NCI-H1417 (cell line): ENCODE data around the gene FOSL2.
A peak's percentile ranks its signal among the peaks of the same experiment; 100 is the strongest.

Experiments used
- DNase-seq, 3 experiments: peaks; one replicate each; lab custom pipeline; 2025; lab: John Stamatoyannopoulos, UW

Gene FOSL2

DNA sequence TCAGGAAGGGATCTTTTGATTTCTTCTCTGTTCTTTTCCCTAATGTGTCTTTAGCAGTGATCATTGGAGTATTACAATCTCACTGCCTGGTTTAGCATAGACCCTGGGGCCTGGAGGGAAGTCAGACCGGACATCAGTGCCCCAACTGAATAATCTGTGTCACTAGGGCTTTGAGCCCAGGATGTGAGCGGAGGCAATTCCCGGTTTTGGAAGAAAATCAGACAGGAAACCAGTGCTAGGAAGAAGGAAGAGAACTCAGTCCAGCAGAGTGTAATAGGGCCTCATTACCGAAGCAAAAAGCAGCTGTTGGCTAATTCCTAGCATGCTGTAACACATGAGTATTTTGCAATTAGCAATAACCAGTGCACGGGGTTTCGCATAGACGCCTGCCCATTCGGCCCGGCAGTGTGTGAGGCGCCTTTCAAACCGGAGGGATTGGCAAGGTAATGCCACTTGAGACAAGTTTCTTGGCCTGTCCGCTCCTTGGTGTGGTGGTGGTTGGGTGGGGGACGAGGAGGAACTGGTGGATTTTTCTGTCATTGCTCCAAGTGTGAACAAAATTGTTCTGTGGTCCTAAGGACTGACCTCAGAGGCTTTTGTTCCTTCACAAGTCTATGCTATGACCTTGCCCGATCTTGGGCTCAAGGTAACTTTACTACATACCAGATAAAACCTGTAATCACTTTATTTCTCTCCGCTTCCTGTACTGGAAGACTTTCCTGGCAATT is 2.8 kb downstream of the FOSL2 start:
- no peak for DNase-seq

DNA sequence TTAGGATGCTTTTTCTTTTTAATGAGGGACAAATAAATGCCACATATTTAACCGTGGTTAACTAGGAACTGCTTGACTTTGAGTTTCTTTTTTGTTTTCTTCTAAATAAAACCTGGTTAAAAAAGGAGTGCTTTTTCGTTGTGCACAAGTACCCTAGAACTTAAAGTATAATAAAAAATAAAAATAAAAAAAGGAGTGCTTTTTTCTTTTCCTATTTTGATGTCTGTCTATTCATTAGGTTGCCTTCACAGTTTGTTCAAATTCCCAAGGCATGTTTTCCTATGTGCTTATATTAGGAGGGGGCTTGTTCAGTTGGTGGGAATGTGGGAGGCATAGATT is 4.4 kb downstream of the FOSL2 start:
- DNase-seq: no peak

DNA sequence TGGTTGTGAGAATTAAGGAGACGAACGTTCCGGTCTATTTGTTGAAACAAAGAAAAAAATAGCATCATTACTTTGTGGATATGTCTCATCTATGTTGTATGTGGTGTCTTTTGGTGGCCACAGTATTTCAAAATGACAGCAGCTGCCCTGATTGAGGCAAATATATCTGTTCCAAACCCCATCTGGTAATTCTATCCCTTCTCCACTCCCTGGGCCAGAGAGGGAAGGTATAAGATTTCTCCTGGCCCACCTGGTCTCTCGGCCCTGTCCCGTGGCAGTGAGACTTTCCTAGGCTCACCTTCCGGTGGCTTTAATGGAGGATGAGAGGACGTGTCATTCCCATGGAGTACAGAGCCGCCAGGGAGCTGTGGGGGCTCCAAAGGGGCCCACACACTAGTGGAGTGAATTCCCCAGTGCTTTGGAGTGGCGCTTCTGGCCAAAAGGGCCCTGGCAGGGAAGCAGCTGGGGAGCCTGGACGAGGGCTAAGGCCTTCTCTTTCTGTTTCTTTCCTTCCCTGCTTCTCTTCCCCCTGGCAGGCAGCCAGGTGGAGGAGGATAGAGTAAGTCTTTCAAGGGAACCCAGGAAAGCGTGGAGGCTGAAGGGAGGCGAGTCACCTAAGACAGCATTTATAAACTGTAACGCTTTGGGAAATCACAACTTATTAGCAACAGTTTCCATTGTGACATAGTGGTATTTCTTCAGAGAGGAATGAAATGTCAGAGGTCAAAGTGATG is 5.6 kb downstream of the FOSL2 start:
- DNase-seq: no peak

DNA sequence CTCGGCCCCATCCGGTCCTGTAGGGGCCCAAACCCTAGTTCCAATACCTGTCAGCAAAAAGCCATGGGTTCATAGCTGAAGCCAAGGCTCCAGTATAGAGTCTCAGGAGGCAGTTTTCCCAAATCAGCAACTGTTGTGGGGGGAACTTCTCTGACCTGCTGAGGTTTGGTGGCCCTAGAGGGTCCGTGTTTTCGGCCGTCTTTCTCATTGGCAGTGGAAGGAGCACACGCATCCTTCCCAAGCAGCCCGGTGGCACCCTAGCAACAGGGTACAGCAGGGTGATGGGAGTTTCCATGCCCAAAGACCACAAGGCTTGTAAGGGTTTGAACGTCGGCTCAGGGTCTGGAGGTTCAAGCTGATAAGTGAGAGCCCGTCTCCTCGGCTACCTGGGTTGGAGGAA is 6.6 kb downstream of the FOSL2 start:
- DNase-seq: no peak

DNA sequence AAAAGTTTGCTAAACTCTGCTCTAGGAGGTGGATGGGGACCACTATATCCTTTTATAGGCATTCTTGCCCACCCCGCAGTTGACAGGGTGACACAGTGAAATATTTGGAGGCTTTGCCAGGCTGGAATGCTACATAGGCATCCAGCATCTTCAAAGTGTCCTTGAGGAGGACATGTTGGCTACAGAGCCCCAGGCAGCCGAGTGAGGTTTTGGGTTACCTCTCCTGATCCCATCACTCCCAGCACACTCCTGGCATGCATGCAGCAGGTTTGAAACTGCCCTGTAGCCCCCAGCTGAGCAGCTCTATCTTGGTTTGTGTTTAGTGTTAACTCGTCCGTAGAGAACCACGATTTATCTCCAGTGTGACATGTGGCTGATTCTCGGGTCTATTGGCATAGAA is 7.3 kb downstream of the FOSL2 start:
- DNase-seq: no peak

DNA sequence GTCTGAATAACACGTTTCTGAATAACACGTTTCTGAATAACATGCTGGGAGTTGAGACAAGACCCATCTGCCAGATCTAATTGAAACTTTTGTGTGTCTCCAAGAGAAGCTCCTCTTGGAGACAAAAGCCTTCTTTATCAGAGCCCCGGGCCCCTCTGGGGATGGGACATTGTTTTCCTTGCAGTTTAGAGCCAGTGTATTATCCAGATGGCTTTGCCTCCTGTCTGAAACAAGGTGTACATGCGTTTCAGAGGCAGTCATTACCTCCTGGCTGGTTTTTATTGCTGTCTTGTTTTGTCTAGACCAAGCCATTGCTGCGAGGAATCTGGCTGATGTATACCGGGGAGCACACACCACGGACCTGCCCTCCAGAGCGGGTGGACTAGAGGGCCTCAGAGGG is 7.8 kb downstream of the FOSL2 start:
- no peak for DNase-seq

DNA sequence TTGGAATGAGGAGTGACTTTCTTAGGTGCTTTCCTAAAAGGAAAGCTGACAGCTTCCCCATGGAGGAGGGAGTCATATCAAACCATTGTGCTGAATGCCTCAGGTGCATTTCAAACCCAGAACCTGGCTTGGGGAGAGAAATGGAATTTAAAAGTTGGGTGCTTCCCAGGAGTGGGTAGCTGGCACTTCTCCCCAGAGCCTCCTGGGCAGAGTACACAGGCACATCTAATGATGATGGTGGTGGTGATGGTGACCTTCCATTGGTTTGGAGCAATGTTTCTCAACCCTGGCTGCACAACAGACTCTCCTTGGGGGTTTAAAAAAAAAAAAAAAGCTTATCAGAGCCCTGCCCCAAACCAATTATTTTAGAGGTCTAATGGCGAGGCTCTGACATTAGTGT is 8.3 kb downstream of the FOSL2 start:
- DNase-seq: no peak

DNA sequence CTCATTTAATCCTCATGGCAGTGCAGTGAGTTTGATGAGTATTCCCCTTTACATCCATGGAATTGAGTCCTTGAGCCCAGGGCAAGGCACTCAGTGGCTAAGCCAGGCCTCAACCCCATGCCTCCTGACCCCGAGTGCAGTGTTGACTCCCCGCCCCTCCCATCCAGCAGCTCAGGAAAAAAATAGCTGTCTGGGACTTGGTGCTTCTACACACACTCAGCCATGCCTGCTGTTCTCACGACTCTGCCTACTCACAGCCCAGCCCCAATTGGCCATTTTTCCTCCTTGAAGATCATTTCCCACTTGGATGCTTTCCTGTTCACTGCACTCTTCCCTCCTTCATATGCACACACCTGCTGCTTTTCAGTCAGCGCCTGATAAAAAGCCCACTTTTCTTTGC is 8.8 kb downstream of the FOSL2 start:
- DNase-seq: no peak

DNA sequence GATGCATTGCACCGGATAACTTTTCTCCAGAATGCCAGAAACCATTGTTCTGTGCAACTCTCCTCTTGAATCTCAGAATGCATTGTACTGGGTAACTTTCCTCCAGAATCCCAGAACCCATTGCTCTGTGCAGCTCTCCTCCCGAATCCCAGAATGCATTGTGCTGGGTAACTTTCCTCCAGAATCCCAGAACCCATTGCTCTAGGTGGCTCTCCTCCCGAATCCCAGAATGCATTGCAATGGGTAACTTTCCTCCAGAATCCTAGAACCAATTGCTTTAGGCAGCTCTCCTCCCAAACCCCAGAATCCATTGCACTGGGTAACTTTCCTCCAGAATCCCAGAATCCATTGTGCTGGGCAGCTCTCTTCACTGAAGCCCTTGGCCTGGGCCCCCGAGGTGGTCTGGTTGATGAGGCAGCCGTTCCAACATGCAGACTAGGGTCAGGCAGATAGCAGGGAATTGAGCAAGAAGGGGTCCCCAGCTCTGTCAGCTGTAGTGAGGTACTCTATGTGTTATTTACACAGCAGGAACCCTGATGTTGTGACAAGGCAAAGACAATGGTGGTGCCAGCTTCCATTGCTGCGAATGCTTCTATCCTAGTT is 9.4 kb downstream of the FOSL2 start:
- DNase-seq: no peak

DNA sequence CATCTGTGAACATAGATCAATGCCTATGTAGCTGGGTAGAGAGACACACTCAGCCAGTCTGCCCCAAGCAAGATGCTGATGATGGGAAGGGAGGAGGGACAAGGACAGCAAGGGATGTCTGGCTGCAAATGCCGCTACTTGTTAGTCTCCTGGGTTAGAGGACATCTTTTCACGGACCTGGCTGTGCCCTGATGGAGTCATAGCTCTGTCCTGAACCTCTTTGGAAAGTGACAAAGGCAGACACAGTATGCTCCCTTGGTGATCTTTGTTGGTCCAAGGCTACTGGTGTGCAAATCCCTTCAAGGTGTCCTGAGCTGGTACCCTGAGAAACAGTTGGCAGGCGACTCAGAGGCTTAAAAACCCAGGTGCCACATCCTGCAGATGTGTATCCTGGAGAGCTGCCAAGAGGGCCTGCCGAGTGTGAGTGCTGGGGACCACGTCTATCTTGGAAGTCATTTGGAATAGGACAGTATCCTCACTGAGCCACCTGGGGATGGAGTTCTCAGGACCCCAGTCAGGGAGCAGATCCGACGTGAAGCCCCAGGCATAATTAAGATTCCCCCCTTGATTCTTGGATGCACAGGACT is 10.8 kb downstream of the FOSL2 start:
- DNase-seq: peak in 2 of 3 experiments; percentile 65 to 84

DNA sequence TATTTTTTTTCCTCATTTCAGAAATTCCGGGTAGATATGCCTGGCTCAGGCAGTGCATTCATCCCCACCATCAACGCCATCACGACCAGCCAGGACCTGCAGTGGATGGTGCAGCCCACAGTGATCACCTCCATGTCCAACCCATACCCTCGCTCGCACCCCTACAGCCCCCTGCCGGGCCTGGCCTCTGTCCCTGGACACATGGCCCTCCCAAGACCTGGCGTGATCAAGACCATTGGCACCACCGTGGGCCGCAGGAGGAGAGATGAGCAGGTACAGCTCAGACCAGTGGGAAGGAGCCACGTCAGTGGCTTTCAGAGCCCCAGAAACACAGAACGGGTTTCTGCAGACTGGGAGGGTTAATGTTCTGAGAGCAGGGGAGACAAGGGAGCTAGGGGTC is 11.4 kb downstream of the FOSL2 start:
- no peak for DNase-seq

DNA sequence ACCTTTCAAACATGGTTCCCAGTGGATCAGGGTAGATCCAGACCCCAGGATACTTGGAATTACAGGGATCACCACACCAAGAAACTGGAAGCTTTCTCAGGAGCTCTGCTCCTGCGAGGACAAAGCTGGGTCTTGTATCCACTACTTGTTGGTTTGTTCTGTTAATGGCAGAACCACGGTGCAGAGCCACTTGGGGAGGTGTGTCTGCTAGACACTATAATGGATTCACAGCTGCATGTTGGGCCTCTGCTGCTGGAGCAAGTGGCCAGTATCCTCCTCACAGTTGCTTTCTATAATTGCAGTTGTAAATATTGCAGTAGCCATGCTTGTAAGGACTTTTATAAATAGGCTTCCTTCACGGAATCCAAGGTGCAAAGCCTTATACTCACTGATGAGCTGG is 12.9 kb downstream of the FOSL2 start:
- no peak for DNase-seq

DNA sequence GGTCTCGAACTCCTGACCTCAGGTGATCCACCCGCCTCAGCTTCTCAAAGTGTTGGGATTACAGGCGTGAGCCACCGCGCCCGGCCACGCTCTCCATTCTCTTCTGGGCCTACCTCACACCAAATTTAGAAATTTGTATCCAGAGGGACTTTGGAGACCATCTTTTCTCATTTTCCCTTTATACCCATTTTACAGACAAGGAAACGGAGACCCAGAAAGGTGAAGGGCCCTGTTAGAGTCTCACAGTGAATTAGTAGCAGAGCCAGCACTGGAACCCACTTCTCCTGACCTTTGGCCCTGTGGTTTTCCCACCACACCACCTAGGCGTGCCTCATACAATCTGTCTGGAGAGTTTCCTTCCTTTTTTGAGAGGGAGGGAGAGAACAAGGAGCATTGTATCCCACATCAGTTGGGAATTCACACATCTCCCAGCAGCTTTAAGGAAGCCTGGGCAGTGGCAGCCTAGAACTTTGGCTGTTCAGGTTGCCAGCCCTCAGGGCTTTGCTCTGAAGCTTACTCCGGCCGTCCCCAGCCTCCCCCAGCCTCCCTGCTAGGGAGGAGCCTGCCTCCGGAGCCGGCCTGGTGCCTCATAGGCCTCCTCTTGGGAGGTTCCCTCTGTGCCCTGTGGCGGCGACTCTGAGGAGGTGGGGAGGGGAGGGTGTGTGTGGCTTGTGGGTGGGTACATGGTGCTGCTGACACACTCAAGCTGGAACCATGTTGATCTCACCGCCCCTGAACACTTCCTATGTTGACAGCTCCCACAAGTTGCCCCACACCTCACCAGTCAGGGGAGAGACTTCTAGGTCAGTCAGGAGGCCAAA is 13.8 kb downstream of the FOSL2 start:
- no peak for DNase-seq

DNA sequence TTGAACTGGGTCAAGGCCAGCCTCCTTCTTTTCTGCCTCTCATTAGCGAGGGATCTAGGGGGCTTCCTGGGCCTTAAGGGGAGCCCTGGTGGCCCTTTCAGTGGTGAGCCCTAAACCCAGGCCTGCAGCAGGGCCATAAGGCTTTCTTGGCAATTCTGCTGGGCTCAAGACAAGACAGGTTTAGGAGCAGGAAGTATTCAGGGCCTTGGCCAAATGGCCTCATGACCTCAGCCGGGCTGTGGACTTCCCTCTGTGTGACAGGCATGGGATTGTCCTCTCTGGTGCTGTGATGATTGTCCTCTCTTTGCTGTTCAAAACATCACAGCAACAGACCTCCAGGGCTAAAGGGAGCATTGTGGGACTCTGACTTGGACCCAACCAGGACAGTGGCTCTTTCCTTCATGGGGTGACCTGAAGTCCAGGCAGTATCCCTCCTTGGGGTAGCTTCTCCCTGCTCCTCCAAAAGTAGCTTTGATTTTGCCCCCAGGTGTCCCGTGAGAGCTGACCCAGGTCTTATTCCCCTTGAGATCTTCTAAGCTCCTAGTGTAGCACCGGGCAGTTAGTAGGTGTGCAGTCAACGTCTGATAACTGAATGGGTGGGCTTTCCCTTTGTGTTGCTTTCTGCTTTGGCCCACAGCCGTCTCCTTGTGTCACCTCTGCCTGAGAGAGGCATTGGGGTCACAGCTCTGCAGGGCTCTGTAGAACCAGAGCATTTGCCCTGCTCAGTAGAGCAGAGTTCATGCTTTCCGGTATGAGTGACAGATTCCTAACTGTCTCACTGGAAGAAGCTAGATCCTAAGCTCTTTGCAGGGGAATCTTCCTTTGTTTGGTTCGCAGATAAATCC is 14.7 kb downstream of the FOSL2 start:
- no peak for DNase-seq

DNA sequence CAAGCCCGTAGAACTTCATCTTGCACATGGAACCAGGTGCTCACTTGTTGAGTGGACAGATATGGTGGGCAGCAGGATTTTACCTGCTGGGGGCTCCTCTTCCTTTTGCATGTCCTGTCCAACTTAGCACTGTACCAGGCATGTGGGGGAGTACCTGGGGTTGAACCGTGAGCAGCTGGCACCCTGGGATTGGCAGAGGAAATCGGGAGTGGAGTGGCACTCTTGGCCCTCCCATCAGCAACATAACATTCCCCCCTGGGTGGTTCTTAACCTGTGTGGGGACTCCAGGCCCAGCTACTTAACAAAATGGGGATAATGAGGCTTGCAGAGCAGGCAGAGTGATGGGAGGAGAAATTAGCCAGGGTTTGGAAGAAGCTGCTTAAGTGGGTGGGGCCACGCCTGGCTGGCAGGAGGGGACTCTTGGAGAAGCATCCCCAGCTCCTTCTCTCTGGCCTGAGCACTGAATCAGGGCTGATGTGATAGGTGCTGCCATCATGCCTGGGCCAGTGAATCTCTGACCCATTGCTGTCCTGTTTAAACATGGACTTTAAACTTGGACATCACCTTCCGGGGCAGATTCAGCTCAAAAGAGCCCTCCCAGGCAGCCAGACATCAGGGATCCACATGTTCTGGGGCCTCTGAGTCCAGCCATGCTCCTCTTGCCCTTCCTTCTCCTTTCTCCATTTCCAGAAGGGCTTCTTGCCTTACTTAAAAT is 15.5 kb downstream of the FOSL2 start:
- DNase-seq: no peak

DNA sequence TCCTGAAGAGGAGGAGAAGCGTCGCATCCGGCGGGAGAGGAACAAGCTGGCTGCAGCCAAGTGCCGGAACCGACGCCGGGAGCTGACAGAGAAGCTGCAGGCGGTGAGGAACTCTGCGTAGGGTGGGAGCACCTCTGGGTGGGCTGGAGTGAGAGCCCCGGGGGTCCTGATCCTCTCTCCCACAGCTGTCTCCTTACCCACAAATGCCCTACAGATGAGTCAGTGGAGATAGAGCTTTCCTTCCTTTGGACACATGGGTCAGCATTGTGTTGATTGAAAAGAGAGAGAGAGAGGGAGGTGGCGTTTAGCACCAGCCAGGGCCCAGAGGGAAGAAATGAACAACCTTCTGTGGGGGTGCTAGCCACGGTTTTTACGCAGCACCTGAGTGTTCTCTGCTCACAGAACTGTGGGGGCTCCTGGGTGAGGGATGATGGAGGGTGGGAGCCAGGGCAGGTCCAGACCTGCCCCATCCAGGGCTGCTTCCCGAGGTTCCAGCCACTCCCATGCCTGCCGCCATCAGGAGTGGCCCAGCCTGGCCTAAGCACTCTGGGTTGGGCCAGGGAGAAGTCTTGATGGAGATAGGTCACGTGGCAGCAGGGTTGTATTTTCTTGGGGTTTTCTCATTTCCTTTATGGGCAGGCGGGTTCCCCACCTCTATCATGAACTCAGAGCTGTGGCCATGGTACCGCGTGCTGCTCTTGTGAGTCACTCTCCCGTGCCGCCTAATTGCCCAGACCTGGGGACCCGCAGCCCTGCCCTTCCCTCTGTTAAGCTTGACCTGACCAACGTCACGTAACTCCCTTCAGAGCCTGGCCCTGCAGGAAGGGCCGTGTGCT is 16.3 kb downstream of the FOSL2 start:
- no peak for DNase-seq

DNA sequence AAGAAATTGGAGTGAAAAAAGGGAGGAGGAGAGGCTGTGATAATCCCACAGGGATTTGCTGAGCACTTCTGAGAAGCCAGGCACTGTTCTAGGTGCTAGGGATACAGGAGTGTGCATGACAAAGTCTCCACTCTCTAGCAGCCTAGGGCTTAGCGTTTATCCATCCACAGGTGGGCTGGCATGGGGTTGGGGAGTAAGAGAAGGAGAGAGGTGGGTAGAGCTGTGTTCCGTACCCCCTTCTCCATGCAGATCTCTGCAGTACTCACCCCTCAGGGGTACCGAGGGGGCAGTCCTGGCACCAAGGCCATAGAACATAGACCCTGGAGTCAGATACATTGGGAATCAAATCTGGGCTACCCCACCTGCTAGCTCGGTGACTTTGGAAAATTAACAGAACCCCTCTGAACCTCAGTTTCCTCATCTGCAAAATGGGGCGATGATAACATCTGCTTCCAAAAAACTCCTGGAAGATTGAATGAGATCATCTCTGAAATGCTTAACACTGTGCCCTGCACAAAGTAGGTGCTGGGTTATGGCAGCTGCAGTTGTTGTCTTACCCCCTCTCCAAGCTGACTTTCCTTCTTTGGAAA is 18.6 kb downstream of the FOSL2 start:
- no peak for DNase-seq

DNA sequence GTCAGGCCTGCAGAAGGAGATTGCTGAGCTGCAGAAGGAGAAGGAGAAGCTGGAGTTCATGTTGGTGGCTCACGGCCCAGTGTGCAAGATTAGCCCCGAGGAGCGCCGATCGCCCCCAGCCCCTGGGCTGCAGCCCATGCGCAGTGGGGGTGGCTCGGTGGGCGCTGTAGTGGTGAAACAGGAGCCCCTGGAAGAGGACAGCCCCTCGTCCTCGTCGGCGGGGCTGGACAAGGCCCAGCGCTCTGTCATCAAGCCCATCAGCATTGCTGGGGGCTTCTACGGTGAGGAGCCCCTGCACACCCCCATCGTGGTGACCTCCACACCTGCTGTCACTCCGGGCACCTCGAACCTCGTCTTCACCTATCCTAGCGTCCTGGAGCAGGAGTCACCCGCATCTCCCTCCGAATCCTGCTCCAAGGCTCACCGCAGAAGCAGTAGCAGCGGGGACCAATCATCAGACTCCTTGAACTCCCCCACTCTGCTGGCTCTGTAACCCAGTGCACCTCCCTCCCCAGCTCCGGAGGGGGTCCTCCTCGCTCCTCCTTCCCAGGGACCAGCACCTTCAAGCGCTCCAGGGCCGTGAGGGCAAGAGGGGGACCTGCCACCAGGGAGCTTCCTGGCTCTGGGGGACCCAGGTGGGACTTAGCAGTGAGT is 19.4 kb downstream of the FOSL2 start:
- DNase-seq: no peak

DNA sequence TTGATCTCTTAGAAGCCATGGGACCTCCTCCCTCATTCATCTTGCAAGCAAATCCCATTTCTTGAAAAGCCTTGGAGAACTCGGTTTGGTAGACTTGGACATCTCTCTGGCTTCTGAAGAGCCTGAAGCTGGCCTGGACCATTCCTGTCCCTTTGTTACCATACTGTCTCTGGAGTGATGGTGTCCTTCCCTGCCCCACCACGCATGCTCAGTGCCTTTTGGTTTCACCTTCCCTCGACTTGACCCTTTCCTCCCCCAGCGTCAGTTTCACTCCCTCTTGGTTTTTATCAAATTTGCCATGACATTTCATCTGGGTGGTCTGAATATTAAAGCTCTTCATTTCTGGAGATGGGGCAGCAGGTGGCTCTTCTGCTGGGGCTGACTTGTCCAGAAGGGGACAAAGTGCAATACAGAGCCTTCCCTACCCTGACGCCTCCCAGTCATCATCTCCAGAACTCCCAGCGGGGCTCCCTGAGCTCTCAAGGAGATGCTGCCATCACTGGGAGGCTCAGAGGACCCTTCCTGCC is 20.0 kb downstream of the FOSL2 start:
- no peak for DNase-seq
